Immature natural killer cell (primary cell): ENCODE results near the gene SNTG2. TPM values are rescaled to one million over a fixed set of nuclear protein-coding genes. Genes with fewer than 3 reads are reported as not detected.

ENCODE experiments used
- DNase-seq, 3 donors: peaks; one replicate each; pipeline ENCODE4 v3.0.0; 2022; ENCODE audit warnings: mixed read lengths in 1 of 3
- H3K27ac Mint-ChIP-seq, 6 donors: one replicate each; pipeline ENCODE4 v1.8.0; 2020; ENCODE audit warnings: mixed read lengths in 6 of 6, mild to moderate bottlenecking in 5 of 6, inconsistent platforms in 4 of 6, moderate library complexity in 3 of 6
- H3K27me3 Mint-ChIP-seq, 3 donors: one replicate each; pipeline ENCODE4 v1.8.0; 2020 to 2021; ENCODE audit warnings: low read depth in 3 of 3, mild to moderate bottlenecking in 3 of 3, mixed read lengths in 3 of 3, moderate library complexity in 3 of 3, inconsistent platforms in 1 of 3
- H3K36me3 Mint-ChIP-seq, 3 donors: one replicate each; pipeline ENCODE4 v1.8.0; 2020; ENCODE audit warnings: mixed read lengths in 3 of 3, inconsistent platforms in 2 of 3, mild to moderate bottlenecking in 2 of 3
- H3K4me1 Mint-ChIP-seq, 2 donors: one replicate each; pipeline ENCODE4 v1.8.0; 2020; ENCODE audit warnings: inconsistent platforms in 2 of 2, mild to moderate bottlenecking in 2 of 2, mixed read lengths in 2 of 2, moderate library complexity in 1 of 2
- H3K4me3 Mint-ChIP-seq, 5 donors: one replicate each; pipeline ENCODE4 v1.8.0; 2020; ENCODE audit warnings: mild to moderate bottlenecking in 5 of 5, mixed read lengths in 5 of 5, inconsistent platforms in 3 of 5, moderate library complexity in 3 of 5
- H3K9me3 Mint-ChIP-seq, 6 donors: one replicate each; pipeline ENCODE4 v1.8.0; 2020; ENCODE audit warnings: mild to moderate bottlenecking in 6 of 6, mixed read lengths in 6 of 6, inconsistent platforms in 4 of 6, moderate library complexity in 3 of 6
- polyA plus RNA-seq, 3 donors: library from polyadenylated mRNA; unstranded; fragments of 300-500 nt; fragmentation: Illumina TruSeq; gene quantifications; one replicate each; pipeline ENCODE4 v1.2.3, GENCODE V29; 2021

Gene SNTG2
- polyA plus RNA-seq, 3 donors from 2014 or later = not detected

- H3K4me1 Mint-ChIP-seq = no peaks in the 10 kb centered on the region
- no peaks in the 10 kb centered on the region for H3K9me3 Mint-ChIP-seq
- H3K27ac Mint-ChIP-seq = no peak overlapping the region
- DNase-seq = no peak
- H3K36me3 Mint-ChIP-seq = no peaks in the 10 kb centered on the region
- no peak overlapping the region for H3K4me3 Mint-ChIP-seq
- peaks cover 0 to 3% (median 0%) of the 10 kb centered on the region in 3 donors for H3K27me3 Mint-ChIP-seq
Measured at GRCh38 chr2:1268034-1268433, 317.4 kb downstream of the SNTG2 start.

- no peak overlapping the region for H3K4me3 Mint-ChIP-seq
- H3K36me3 Mint-ChIP-seq = no peaks in the 10 kb centered on the region
- DNase-seq = no peak
- peaks cover 0 to 2% (median 0%) of the 10 kb centered on the region in 6 donors for H3K9me3 Mint-ChIP-seq
- H3K4me1 Mint-ChIP-seq = no peaks in the 10 kb centered on the region
- no peak overlapping the region for H3K27ac Mint-ChIP-seq
- peaks cover 0 to 5% (median 3%) of the 10 kb centered on the region in 3 donors for H3K27me3 Mint-ChIP-seq
Measured at GRCh38 chr2:1269812-1270211, 319.2 kb downstream of the SNTG2 start.

DNA sequence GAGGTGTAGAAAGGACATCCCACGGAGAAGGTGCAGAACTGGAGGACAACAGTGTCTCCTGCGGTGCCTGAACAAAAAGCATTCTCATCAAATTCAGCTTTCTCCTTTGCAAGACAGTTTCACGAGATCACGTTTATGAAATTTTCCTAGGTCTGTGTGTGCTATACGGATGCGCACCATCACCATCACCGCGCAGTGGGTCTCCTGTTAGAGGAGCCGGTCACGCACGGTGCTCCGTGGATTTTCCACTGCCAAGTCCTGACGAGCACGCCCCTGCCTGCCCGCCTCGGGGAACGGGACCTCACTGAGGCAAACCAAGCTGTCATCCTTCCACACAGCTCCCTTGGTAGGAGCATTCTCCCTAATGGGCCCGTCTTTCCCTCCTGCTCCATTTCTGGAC is 322.2 kb downstream of the SNTG2 start:
- H3K4me3 Mint-ChIP-seq = no peak overlapping the region
- H3K36me3 Mint-ChIP-seq = no peaks in the 10 kb centered on the region
- no peaks in the 10 kb centered on the region for H3K4me1 Mint-ChIP-seq
- H3K27me3 Mint-ChIP-seq = peaks cover 0 to 12% (median 0%) of the 10 kb centered on the region in 3 donors
- DNase-seq = no peak
- no peak overlapping the region for H3K27ac Mint-ChIP-seq
- H3K9me3 Mint-ChIP-seq = peaks cover 0 to 2% (median 0%) of the 10 kb centered on the region in 6 donors

- H3K27me3 Mint-ChIP-seq = peaks cover 0 to 12% (median 4%) of the 10 kb centered on the region in 3 donors
- H3K27ac Mint-ChIP-seq = no peak overlapping the region
- H3K9me3 Mint-ChIP-seq = peaks cover 0 to 2% (median 0%) of the 10 kb centered on the region in 6 donors
- no peaks in the 10 kb centered on the region for H3K4me1 Mint-ChIP-seq
- H3K36me3 Mint-ChIP-seq = no peaks in the 10 kb centered on the region
- no peak for DNase-seq
- H3K4me3 Mint-ChIP-seq = no peak overlapping the region
Measured at GRCh38 chr2:1277634-1278033, 327.0 kb downstream of the SNTG2 start.

GRCh38 chr2:1278125-1278524 is 327.5 kb downstream of the SNTG2 start:
- H3K27me3 Mint-ChIP-seq = peaks cover 0 to 12% (median 4%) of the 10 kb centered on the region in 3 donors
- H3K4me3 Mint-ChIP-seq = no peak overlapping the region
- H3K36me3 Mint-ChIP-seq = no peaks in the 10 kb centered on the region
- H3K27ac Mint-ChIP-seq = no peak overlapping the region
- peaks cover 0 to 2% (median 0%) of the 10 kb centered on the region in 6 donors for H3K9me3 Mint-ChIP-seq
- no peak for DNase-seq
- no peaks in the 10 kb centered on the region for H3K4me1 Mint-ChIP-seq

- no peaks in the 10 kb centered on the region for H3K4me1 Mint-ChIP-seq
- H3K36me3 Mint-ChIP-seq = no peaks in the 10 kb centered on the region
- H3K27ac Mint-ChIP-seq = no peak overlapping the region
- no peak for DNase-seq
- no peak overlapping the region for H3K4me3 Mint-ChIP-seq
- H3K27me3 Mint-ChIP-seq = peaks cover 0 to 12% (median 4%) of the 10 kb centered on the region in 3 donors
- H3K9me3 Mint-ChIP-seq = no peaks in the 10 kb centered on the region
Measured at GRCh38 chr2:1278861-1279260, 328.2 kb downstream of the SNTG2 start.

GRCh38 chr2:1282552-1282951 is 331.9 kb downstream of the SNTG2 start:
- Mint-ChIP-seq H3K27me3 (peaks cover 0 to 4% (median 0%) of the 10 kb centered on the region in 3 donors), H3K36me3 (no peaks in the 10 kb centered on the region), H3K9me3 (no peaks in the 10 kb centered on the region), H3K27ac (no peak overlapping the region), H3K4me3 (no peak overlapping the region), H3K4me1 (no peaks in the 10 kb centered on the region)
- DNase-seq = no peak

DNA sequence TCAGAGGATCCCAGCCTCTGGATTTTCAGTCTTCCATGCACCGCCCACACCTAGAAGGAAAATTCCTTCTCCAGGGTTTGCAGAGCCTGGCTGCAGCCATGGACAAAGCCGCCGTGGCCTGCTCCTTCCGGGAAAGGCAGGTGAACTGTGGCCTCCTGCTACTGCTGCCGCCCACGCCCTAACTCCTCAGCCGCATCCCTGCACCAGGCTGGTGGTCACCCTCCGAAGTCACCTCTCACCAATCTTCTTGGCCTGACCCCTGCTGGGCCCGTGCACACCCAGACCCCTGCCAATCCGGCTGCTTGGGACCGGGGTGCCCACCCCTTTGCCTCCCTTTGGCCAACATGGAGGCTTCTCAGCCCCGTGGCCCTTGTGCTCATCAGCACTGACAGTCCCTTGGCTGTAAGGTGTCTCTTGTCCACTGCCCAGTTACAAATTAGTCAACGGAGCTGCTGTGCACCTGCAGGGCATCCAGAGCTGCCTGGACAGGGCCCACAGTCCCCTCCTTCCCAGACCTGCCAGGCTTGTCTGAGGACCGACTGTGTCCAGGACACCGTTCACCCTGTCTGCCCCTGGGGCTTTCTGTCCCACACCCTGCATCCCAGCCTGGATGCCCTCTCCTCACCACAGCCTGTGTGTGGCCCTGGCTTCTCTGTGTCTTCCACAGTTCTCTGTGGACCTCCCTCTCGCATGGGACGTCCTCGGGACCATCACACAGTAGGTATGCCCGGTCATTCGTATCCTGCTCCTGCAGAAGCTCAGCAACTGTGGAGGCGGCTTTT is 332.6 kb downstream of the SNTG2 start:
- no peak overlapping the region for H3K27ac Mint-ChIP-seq

DNA sequence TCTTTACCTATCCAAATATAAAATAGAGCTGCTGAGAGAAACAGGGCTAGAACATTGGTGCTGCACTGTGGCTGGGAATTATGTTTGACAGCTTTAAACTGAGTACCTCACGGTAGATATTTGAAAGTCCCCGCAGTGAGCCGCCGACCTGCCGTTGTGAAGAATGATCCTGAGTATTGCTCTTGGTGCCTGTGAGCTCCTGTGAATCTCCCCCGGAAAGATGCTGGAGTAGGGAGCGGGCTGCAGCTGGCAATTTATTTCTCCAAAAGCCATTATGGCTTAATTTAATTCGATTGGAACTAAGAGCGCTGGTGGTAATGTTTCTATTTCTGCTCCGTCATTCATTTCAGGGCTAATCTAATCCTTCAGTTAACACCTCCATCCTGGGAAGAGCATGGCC is 333.2 kb downstream of the SNTG2 start:
- peaks cover 0 to 9% (median 0%) of the 10 kb centered on the region in 3 donors for H3K27me3 Mint-ChIP-seq
- H3K4me1 Mint-ChIP-seq = no peaks in the 10 kb centered on the region
- H3K36me3 Mint-ChIP-seq = no peaks in the 10 kb centered on the region
- H3K27ac Mint-ChIP-seq = no peak overlapping the region
- no peak for DNase-seq
- no peak overlapping the region for H3K4me3 Mint-ChIP-seq
- no peaks in the 10 kb centered on the region for H3K9me3 Mint-ChIP-seq

More for the DNA sequence above, 332.6 kb downstream of the SNTG2 start:
- Mint-ChIP-seq H3K36me3 (no peaks in the 10 kb centered on the region), H3K4me3 (no peak overlapping the region), H3K9me3 (no peaks in the 10 kb centered on the region), H3K27me3 (peaks cover 0 to 5% (median 0%) of the 10 kb centered on the region in 3 donors), H3K4me1 (no peaks in the 10 kb centered on the region)
- no peak for DNase-seq

- Mint-ChIP-seq H3K27me3 (peaks cover 0 to 7% (median 2%) of the 10 kb centered on the region in 3 donors), H3K36me3 (no peaks in the 10 kb centered on the region), H3K9me3 (no peaks in the 10 kb centered on the region), H3K4me3 (no peak overlapping the region), H3K4me1 (no peaks in the 10 kb centered on the region), H3K27ac (no peak overlapping the region)
- no peak for DNase-seq
Measured at GRCh38 chr2:1286929-1287328, 336.3 kb downstream of the SNTG2 start.

GRCh38 chr2:1287427-1287826 is 336.8 kb downstream of the SNTG2 start:
- Mint-ChIP-seq H3K4me3 (no peak overlapping the region), H3K4me1 (no peaks in the 10 kb centered on the region), H3K9me3 (no peaks in the 10 kb centered on the region), H3K36me3 (no peaks in the 10 kb centered on the region), H3K27ac (no peak overlapping the region), H3K27me3 (peaks cover 0 to 8% (median 2%) of the 10 kb centered on the region in 3 donors)
- DNase-seq = no peak

DNA sequence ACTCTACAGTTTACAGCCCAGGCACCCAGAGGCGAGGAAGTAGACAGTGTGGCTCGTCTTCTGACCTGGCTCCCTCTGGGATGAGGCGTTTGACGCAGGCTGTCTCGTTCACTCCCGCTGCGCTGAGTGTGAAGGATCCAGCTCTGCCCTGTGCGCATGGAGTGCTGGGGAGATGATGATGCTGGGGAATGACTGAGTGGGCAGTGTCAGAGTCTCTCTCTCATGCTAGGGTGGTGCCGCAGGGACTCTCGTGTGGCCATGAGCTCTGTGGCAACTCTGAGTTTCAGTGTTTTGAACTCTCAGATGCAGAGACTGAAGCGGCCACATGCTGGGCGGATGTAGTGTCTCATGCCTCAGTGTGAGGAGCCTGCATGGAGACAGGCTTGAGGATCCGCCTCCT is 344.3 kb downstream of the SNTG2 start:
- DNase-seq = no peak
- Mint-ChIP-seq H3K4me1 (no peaks in the 10 kb centered on the region), H3K4me3 (no peak overlapping the region), H3K9me3 (no peaks in the 10 kb centered on the region), H3K27me3 (peaks cover 4 to 9% (median 6%) of the 10 kb centered on the region in 3 donors), H3K36me3 (no peaks in the 10 kb centered on the region), H3K27ac (no peak overlapping the region)

DNA sequence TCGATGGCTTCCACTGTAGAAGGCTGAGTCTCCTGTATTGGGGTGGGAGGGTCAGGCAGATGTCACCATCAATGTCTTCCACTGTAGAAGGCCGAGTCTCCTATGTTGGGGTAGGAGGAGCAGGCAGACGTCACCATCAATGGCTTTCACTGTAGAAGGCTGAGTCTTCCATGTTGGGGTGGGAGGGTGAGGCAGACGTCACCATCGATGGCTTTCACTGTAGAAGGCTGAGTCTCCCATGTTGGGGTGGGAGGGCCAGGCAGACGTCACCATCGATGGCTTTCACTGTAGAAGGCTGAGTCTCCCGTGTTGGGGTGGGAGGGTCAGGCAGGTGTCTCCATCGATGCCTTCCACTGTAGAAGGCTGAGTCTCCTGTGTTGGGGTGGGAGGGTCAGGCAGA is 345.1 kb downstream of the SNTG2 start:
- Mint-ChIP-seq H3K36me3 (no peaks in the 10 kb centered on the region), H3K4me3 (no peak overlapping the region), H3K27me3 (peaks cover 4 to 9% (median 6%) of the 10 kb centered on the region in 3 donors), H3K27ac (no peak overlapping the region), H3K4me1 (no peaks in the 10 kb centered on the region), H3K9me3 (no peaks in the 10 kb centered on the region)
- DNase-seq = no peak

GRCh38 chr2:1297372-1298159 is 346.9 kb downstream of the SNTG2 start:
- Mint-ChIP-seq H3K27me3 (peaks cover 5 to 8% (median 6%) of the 10 kb centered on the region in 3 donors), H3K4me1 (no peaks in the 10 kb centered on the region), H3K4me3 (no peak overlapping the region), H3K27ac (no peak overlapping the region), H3K9me3 (no peaks in the 10 kb centered on the region), H3K36me3 (no peaks in the 10 kb centered on the region)
- DNase-seq = no peak
